ENCODE results near the gene HOXB7.

DNA sequence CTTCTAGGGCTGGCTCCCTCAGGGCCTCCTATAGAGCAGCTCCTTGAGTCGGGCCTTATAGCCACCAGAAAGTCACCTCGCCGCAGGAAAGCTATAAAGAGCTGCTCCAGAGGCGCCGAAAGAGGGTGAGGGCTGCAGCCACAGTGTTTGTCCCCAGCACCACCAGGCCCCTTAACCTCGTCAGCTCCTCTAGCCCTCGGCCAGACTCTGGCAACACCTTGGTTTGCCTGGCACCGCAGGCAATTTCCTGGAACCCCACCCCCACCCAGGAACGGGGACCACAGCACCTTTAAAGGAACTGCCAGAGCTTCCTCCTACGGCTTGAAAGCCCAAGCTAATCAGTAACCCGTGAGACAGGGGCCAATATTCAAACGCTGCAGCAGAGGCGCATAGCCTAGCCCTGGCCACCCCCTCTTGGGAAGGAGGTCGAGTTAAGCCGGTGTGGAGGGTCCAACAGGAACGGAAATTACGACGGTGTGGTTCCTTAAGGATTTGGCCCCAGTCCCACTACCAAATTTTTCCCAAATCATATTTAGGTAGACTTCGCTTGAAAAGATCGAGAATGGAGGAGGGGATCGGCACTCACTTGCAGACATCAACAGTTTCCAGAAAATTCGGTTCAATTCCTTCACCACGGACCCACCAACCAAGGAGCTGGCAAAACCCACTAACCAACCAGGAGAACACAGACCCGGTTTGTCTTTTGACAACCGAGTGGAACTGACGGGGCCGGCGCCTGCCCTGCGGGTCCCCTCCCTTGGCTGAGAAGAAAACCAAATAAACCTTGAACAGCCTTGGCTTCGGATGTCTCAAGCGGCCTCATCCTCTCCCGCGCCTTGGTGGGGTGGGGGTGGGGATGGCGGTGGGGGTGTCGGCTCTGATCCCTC, 9.0 kb downstream of the HOXB7 start:
- no peak for TF ChIP-seq CTCF (IDR thresholded peaks at IDR 0.05)
- no peak for TF ChIP-seq NFYB (CRISPR knock-in tag; conservative IDR thresholded peaks at IDR 0.05; ENCODE audit: low read depth)
- no peak for TF ChIP-seq ATF1 (CRISPR knock-in tag; IDR thresholded peaks at IDR 0.05)
- TF ChIP-seq MAX (CRISPR knock-in tag; IDR thresholded peaks at IDR 0.05) = no peak
- TF ChIP-seq, protein P1, sequence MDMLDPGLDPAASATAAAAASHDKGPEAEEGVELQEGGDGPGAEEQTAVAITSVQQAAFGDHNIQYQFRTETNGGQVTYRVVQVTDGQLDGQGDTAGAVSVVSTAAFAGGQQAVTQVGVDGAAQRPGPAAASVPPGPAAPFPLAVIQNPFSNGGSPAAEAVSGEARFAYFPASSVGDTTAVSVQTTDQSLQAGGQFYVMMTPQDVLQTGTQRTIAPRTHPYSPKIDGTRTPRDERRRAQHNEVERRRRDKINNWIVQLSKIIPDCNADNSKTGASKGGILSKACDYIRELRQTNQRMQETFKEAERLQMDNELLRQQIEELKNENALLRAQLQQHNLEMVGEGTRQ (CRISPR knock-in tag; IDR thresholded peaks at IDR 0.05) = no peak
- no peak for TF ChIP-seq ZNF416 (CRISPR knock-in tag; IDR thresholded peaks at IDR 0.05)
- no peak for TF ChIP-seq NR1H2 (CRISPR knock-in tag; IDR thresholded peaks at IDR 0.05)
- TF ChIP-seq, protein P2, sequence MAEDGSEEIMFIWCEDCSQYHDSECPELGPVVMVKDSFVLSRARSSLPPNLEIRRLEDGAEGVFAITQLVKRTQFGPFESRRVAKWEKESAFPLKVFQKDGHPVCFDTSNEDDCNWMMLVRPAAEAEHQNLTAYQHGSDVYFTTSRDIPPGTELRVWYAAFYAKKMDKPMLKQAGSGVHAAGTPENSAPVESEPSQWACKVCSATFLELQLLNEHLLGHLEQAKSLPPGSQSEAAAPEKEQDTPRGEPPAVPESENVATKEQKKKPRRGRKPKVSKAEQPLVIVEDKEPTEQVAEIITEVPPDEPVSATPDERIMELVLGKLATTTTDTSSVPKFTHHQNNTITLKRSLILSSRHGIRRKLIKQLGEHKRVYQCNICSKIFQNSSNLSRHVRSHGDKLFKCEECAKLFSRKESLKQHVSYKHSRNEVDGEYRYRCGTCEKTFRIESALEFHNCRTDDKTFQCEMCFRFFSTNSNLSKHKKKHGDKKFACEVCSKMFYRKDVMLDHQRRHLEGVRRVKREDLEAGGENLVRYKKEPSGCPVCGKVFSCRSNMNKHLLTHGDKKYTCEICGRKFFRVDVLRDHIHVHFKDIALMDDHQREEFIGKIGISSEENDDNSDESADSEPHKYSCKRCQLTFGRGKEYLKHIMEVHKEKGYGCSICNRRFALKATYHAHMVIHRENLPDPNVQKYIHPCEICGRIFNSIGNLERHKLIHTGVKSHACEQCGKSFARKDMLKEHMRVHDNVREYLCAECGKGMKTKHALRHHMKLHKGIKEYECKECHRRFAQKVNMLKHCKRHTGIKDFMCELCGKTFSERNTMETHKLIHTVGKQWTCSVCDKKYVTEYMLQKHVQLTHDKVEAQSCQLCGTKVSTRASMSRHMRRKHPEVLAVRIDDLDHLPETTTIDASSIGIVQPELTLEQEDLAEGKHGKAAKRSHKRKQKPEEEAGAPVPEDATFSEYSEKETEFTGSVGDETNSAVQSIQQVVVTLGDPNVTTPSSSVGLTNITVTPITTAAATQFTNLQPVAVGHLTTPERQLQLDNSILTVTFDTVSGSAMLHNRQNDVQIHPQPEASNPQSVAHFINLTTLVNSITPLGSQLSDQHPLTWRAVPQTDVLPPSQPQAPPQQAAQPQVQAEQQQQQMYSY (CRISPR knock-in tag; IDR thresholded peaks at IDR 0.05) = no peak
- TF ChIP-seq AR (CRISPR knock-in tag; IDR thresholded peaks at IDR 0.05) = no peak
- no peak for TF ChIP-seq FOXP1 (CRISPR knock-in tag; IDR thresholded peaks at IDR 0.05; ENCODE audit: borderline replicate concordance)
